Kidney tubule cell (primary cell): ENCODE data around the gene COL9A2.

ENCODE experiments used
- DNase-seq: peaks from one replicate; pipeline ENCODE4 v3.0.0-alpha.2; 2018; ENCODE audit warnings: low spot score

The COL9A2 gene

DNA sequence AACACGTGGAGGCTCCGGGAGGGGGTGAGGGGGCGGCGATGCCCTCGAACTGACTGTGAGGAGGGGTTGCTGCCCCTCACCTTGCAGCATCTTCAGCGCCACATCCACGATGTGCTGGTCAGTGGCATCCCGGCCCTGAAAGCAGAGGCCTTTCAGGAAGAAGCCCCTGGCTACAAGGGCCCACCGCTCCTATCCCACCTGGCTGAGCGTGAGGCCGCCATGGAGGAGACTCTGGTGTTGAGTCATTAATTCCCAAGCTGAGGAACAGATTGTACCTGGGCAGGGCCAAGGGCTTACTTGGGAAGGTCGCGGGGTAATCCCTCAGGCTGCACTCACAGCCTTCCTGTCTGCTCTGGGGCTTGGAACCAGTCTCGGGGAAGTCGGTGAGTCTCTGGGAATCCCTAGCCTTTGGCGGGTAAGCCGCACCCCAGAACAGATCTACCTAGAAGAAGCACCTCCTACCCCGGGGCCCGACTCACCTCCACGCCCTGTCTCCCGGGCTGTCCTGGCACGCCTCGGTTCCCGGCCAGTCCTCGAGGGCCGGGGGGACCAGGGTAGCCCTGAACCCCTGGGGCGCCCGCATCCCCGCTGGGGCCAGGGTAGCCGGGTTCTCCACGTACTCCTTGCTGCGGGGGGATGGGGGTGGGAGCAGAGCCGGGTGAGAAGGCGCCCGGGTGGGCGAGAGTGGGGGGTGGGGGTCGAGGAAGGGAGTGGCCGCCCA lies 13.9 kb downstream of the COL9A2 start:
- DNase-seq, result no peak

GRCh38 chr1:40302475-40302874 lies 14.6 kb downstream of the COL9A2 start:
- no peak for DNase-seq

GRCh38 chr1:40301541-40302299 lies 15.4 kb downstream of the COL9A2 start:
- no peak for DNase-seq

DNA sequence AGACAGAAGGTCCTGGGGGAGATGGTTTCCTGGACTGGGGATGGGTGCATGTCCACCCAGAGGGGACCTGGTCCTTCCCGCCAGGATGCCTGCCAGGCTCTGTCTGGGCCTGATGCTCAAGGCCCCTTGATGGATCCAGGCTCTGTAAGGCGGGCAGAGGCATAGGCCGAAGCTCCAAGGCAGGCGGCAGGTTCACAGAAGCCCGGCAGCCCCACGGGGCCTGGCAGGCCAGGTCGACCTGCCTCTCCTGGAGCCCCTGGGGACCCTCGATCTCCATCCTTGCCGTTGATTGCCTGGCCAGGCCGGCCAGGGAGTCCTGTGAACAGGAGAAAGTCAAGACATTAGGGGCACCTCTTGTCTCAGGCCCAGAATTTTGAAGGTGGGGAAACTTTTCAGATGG lies 16.0 kb downstream of the COL9A2 start:
- DNase-seq, result no peak

DNA sequence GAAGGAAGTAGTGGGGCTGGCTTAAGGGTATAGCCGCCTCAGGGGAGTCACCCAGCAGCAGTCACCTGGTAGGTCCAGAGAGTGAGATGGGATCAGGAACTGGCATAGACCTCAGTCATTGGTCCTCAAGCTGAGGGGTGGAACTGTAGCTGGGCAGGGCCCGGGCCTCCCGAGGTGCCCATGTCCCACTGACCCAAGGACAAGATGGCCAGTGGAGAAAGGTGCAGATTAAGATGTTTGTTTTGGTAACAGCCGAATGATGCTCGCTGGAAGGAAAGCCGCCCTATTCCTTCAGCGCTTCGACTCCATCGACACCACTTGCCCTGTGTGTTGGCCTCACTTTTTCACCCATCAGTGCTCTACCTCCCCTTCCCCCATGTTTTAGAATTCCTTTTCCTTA lies 16.4 kb downstream of the COL9A2 start:
- DNase-seq, result no peak

DNA sequence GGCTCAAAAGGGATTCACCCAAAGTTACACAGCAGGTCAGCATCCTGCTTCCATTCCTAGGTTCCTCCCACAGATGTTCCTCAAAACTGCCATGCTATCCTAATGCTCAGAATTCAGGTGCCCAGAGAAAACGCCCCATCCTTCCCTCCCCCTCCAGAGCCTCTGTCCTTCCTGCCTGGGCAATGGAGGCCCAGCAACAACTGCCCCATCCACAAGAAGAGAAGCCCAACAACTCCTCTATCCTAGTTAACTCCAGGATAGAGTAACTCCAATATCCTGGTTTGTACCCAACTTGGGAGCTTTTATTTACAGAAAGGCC lies 16.9 kb downstream of the COL9A2 start:
- no peak for DNase-seq

- no peak for DNase-seq
These were observed 17.5 kb downstream of the COL9A2 start for GRCh38 chr1:40299366-40300248.

- no peak for DNase-seq
These were observed 25.8 kb downstream of the COL9A2 start for GRCh38 chr1:40291293-40291692.

DNA sequence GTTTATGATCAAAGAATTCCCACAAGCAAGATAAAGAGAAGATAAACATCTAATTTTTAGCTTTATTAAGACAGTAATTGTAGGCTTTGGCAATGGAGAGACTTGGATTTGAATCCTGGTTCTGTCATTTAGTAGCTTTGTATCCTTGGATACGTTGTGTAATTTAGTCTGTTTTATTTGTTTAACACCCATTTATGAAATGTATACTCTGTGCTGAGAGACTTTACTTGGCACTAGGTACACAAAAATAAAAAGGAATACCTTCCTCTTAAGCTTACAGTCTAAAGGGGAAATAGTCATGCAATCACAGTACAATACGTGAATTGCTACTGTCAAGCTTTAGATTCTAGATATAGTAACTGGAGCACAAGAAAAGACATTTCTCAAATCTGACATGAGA lies 35.2 kb downstream of the COL9A2 start:
- no peak for DNase-seq

GRCh38 chr1:40276122-40276521 lies 41.0 kb downstream of the COL9A2 start:
- DNase-seq, result no peak

- no peak for DNase-seq
These were observed 42.8 kb downstream of the COL9A2 start for GRCh38 chr1:40274331-40274730.

GRCh38 chr1:40273547-40274166 lies 43.4 kb downstream of the COL9A2 start:
- peak; percentile 39 for DNase-seq

GRCh38 chr1:40272653-40273213 lies 44.4 kb downstream of the COL9A2 start:
- no peak for DNase-seq

- peak; percentile 80 for DNase-seq
These were observed 46.8 kb downstream of the COL9A2 start for GRCh38 chr1:40270152-40270834.

DNA sequence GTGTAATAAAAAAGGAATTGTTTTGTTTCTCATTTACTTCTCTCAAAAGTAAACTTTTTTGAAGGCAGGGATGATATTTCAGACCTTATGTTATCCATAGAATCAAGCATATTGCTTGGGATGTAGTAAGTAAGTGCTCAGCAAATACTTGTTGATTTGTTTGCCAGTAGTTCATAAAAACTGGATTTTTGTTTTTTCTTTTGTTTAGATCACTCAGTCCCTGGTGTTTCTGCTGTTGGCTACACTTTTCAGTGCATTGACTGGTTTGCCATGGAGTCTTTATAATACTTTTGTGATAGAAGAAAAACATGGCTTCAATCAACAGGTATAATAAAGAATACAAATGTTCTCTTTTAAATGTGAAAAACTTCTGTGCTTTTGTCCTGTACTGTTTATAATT lies 48.9 kb downstream of the COL9A2 start:
- no peak for DNase-seq

DNA sequence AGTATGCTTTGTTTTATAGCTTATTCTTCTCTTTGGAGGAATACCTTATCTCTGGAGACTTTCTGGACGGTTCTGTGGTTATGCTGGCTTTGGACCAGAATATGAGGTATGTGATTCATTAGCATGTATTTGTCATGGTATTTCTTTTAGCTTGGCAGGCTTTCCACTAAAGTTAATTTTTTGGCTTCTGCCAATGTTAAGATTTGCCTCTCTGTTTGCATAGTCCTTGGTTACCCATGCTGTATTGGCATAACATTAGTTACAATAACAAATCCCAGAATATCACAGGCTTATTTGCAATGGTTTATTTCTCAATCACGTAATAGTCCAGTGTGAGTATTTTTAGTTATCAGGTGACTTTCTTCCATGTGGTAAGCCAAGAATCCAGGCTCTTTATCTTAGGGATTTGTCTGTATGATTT lies 49.3 kb downstream of the COL9A2 start:
- peak; percentile 91 for DNase-seq

- no peak for DNase-seq
These were observed 50.1 kb downstream of the COL9A2 start for GRCh38 chr1:40266786-40267535.

DNA sequence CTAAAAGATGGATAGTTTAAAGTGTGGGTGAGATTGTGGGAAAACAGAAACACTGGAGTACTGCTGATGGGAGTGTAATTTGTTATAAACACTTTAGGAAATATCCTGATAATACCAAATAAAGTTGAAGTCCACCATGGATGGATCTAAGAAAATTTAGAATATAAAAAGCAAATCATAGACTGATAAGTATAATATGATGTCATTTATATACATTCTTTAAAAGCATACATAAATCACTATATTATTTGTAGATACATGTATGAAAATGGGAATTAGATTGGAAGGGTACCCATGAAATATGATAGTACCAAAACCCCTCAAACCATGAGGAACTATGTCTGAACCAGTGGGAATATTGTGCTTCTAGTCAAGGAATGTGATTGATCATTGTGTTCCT lies 51.2 kb downstream of the COL9A2 start:
- DNase-seq, result no peak

DNA sequence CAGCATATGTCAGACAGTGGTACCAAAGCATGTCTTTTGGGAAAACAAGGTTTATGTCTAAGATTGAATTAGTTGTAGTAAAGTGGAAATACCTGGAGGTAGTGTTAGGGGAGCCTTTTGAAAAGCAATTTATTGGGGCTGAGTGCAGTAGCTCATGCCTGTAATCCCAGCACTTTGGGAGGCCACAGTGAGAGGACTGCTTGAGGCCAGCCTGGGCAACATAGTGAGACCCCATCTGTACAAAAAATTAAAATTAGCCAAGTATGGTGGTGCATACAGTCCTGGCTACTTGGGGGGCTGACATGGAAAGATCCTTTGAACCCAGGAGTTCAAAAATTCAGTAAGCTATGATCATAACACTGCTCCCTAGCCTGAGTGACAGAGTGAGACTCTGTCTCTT lies 51.8 kb downstream of the COL9A2 start:
- no peak for DNase-seq

GRCh38 chr1:40264354-40264781 lies 52.7 kb downstream of the COL9A2 start:
- no peak for DNase-seq

DNA sequence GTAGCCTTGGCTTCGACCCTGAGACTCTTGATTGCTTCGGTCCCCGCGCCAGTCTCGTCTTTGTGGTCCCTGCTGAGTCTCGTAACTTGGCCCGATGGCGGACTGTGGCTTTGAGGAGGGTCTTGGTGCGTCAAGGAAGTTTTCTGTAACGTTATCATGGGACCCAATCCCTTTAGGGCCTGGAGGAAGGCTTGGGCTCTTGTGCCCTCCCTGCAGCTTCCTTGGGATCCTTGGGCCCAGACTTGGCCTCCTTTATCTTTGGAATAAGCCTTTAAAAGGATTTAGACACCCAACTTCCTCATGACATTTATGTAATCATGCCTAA lies 58.7 kb downstream of the COL9A2 start:
- DNase-seq, result peak; percentile 16
